GM20431 (cell line): Measurements from ENCODE around the gene CCNYL1.
"Not testable (repeated sequence)": the region's sequence is repeated elsewhere in the genome, so short reads cannot be mapped to it uniquely, and the experiment has no call there.

Experiments
- in situ Hi-C: fragments of 300-500 bp; cut with MseI, MboI; formaldehyde crosslinking; loops from one replicate; pipeline ENCODE4 v1.15.0; 2020; ENCODE audit warnings: low sequenced_read_pairs; ENCODE audit not compliant: unreplicated experiment

The CCNYL1 gene

DNA sequence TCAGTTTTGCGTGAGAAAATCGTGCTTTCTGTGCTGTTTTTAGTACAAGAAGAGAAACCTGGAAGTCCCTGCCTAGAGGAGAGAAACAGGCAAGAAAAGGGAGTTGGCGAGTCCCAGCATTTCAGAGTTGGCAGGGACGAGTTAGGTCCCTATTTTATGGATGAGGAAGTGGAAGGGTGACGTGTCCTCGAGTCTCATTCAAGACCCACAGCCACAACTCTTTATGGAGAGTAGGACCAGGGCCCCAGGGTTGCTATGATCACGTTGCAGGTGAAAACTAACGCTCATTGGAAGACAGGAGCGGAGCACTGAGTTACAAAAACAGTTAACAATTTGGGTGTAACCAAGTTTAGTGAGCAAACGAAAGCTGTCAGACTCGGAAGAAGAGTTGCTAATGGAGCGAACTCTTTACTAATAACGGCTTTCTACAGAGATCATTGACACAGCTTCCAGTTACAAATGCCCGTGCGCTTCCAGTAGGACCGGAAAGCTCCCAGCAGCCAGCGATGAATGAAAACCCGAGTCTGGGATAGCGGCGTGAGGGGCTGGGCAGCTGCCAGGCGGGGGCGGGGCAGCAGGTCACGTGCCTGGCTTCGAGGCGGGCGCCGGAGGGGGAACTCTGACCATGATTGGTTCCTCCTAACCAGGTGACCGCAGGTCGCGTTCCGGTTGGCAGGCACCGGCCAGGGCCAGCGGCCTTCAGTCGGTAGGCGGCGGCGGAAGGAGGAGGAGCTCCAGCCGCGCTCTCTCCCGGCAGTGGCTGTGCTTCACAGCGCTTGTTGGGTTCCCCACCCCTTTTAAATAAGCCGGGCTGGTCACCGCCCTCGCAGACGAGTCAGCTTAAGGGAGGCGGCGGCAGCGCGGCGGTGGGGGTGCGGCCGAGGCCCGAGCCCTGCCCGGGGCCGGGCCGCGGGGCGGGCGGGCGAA is at the start of gene CCNYL1:
TSS of gene CCNYL1 (plus strand) at position 827 of the 927 bp plus-strand sequence. CDS start 257 bp downstream, outside the sequence.
- in situ Hi-C loops, result no loop called here

DNA sequence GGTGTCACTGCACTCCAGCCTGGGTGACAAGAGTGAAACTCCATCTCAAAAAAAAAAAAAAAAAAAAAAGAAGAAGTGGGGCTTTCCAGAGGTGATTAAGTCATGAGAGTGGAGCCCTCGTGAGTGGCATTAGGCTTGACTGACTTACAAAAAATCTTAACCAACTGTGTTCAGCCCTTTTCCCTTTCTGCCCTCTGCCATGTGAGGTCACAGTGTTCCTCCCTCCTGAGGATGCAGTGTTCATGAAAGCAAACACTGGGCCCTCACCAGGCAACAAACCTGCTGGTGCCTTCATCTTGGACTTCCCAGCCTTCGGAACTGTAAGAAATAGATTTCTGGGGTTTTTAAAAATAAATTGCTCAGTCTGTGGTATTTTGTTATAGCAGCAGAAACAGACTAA is 49.2 kb upstream of the CCNYL1 start:
- in situ Hi-C loops, result no loop called here

DNA sequence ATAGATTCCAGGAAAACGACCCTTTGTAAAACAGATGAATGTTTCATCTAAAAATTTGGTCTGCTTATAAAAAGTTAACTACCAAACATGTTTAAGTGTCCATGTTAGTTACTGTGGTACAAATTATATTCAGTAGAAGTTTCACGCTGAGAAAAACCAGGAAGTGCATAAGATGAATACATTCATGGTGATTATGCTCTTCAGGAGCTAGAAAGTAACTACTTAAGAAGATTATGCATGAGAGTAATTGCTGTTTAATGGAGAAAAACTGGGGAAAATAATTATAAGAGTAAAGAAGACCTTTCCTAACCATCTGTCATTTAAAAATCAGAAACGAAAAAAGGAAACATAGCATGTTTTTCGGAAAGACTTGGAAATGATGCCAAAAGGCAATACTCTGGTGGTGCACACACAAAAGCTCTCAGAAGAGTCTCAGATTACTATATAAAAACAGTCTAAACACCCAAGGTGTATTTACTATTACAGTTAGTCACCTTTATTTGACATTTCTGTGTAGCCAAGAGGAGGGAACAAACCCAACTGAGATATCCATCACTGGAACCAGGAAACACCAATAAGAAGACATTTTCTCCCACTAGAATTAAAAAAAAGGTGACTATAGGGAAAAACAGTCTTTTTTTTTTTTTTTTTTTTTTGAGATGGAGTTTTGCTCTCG is 47.4 kb upstream of the CCNYL1 start:
- in situ Hi-C loops, result no loop called here

GRCh38 chr2:207670887-207671286 is 40.6 kb upstream of the CCNYL1 start:
- in situ Hi-C loops, result no loop called here

- in situ Hi-C loops, result no loop called here
These were observed 38.0 kb upstream of the CCNYL1 start for GRCh38 chr2:207673431-207673830.

GRCh38 chr2:207674266-207674774 is 37.1 kb upstream of the CCNYL1 start:
- in situ Hi-C loops, result no loop called here

- in situ Hi-C loops, result no loop called here
These were observed 36.6 kb upstream of the CCNYL1 start for GRCh38 chr2:207674826-207675225.

- in situ Hi-C loops, result no loop called here
These were observed 34.5 kb upstream of the CCNYL1 start for GRCh38 chr2:207676827-207677354.

DNA sequence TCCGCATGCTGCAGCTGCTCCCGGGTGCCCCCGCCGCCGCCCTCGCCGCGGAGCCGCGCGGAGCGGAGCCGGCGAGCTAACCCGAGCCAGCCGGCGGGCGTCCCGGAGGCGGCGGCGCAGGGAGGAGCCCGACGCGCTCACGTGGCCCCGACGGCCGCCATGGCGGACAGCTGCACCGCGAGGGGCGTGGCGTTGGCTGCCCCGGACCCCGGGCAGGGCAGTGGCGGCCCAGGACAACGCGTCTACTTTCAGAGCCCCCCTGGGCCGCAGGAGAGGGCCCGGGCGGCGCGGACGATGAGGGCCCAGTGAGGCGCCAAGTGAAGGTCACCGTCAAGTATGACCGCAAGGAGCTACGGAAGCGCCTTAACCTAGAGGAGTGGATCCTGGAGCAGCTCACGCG is 30.0 kb upstream of the CCNYL1 start:
- in situ Hi-C loops, result no loop called here

DNA sequence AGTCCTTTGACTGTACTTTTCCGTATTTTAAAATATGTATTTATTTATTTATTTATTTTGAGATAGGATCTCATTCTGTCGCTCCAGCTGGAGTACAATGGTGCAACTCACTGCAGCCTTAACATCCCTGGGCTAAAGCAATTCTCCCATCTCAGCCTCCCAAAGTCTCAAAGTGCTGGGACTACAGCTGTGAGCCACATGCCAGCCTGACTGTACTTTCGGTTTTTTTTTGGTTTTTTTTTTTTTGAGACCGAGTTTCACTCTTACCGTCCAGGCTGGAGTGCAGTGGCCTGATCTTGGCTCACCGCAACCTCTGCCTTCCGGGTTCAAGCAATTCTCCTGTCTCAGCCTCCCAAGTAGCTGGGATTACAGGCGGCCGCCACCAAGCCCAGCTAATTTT is 28.9 kb upstream of the CCNYL1 start:
- in situ Hi-C loops, result no loop called here

DNA sequence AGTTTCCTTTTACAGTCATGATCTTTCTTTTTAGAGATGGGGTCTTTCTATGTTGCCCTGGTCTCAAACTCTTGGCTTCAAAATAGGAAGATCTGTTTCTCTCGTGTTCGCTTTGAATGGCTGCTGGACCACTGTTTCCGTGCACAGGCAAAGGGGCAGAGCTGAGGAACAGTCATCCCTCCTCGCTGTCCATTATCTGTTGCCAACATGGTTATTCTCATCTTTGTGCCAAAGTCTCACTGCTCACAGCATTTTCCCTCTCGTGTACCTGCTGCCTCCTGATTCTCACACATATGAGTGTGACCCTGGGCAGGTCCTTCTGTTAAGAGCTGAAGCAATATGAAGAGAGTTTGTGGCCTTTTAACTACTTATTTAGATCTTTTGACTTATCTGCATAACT is 28.0 kb upstream of the CCNYL1 start:
- in situ Hi-C loops, result no loop called here

DNA sequence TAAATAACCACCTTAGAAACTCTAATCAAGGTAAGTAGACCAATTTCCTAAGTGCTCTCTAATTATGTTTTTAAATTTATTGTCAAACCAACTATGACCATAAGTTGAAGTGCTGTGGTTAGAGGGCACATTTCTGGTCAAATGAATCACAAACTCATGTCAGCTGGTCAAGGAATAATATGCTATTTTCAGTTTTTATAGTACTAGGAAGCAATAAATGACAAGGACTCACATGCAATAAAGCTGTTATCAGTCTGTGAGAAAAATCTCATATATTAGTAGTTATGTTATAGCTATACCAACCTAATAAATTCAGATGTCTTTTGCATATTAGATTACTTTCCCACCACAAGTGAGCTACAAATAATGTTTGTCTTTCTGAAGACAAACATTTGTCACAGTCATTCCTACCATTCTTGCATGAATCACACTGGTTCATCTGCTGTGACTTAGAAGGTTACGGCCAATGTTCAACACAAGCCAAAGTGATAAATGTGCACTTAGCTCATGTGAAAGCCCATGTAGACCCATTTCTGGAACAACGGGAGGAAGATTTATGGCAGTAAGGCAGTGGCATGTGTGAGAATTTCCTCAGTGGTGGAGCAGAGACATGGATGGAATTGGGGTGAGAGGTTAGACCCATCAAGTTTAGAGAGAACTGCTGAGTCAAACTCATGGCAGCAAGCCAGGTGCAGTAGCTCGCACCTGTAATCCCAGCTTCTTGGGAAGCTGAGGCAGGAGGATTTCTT is 27.4 kb upstream of the CCNYL1 start:
- in situ Hi-C loops, result no loop called here

- in situ Hi-C loops, result no loop called here
These were observed 24.6 kb upstream of the CCNYL1 start for GRCh38 chr2:207686812-207687211.

DNA sequence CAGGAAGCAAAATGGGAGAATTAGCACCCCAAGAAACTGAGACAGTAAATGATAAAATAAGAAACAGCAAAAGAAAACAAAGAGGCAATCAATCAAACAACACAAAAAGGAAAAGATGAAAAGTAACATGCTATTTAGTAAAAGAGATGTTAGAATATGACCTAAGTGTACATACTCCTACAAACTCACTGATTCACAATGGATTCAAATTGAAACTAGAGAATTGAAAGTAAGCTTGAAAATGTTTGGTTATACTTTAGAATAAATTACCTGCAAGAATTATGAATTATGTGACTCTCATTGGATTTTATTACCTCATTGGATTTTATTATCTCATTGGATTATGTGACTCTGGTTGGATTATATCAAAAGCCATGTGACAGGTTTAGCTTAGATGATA is 22.8 kb upstream of the CCNYL1 start:
- in situ Hi-C loops, result no loop called here

GRCh38 chr2:207690845-207691461 is 20.5 kb upstream of the CCNYL1 start:
- in situ Hi-C loops, result not testable (repeated sequence)

DNA sequence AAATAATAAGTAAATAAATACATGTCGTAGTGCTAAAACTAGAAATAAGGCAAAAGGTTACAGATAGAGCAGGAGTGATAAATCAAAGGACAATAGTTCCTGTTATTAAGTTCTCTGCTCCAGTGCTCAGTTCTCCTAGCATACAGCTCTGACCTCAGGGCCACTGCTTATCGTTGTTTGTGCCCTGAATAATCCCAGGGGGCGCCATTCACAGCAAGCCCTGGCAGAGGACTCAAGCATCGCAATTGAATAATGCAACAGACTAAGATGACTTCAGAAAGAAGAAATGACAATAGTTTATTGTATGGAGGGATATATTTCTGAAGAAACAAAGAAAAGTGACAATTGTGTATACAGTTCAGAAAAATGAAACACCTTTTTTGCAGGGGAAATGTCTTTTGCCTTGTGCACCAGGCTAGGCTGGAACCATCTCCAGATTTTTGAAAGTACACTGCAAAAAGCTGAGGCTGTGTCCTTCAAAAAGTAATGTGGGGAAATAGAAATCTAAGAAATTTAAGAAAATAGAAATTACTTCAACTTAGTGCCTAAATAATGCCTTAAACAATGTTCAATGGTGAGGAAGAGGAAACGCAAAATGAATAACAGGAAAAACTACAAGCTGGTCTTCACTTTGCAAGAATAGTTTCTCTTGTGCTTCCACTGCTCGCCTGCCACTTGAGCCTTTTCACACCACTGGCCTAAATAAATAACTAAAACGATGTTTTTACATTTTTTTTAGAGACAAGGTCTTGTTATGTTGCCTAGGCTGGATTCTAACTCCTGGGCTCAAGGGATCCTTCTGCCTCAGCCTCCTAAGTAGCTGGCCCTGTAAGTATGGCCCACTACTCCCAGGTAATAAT is 19.0 kb upstream of the CCNYL1 start:
- in situ Hi-C loops, result no loop called here

DNA sequence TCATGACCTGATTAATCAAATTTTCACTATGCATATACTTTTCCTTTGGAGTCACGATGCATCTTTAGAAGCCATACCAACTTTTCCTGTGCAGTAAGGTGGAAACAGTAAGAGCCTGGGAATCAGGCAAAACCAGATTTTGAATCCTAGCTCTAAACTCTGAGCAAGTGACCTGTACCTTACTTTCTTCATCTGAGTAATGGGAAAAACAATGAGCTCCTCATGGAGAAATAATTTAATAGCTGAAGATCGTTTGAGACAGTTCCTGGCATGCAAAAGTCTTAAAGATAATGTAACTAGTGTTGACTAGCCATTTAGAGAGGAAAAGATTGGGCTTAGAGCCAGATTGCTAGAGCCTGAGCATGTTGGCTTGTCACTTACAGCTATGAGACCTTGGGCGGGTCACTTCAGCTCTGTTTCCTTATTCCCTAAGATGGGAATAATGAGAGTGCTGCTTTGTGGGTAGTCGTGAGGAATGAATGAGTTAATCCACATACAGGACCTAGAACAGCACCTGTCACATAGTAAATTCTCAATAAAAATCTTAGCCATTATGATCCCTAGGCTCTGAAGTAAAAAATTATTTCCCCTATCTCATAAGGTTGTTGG is 17.7 kb upstream of the CCNYL1 start:
- in situ Hi-C loops, result no loop called here

GRCh38 chr2:207694811-207695281 is 16.6 kb upstream of the CCNYL1 start:
- in situ Hi-C loops, result no loop called here
